Measurements from ENCODE around the gene ETFA.

- TF ChIP-seq POLR2A (IDR thresholded peaks at IDR 0.05) (no peak), CTCF (IDR thresholded peaks at IDR 0.05) (no peak)
Observed at GRCh38 chr15:76201536-76202255, 109.6 kb downstream of the ETFA start.
